ENCODE data around the gene HJURP. TPM values are rescaled to one million over a fixed set of nuclear protein-coding genes. Genes with fewer than 3 reads are reported as not detected.

Gene HJURP
- total and polyA plus RNA-seq, 2 donors, result 0.27 to 8.9 TPM

DNA sequence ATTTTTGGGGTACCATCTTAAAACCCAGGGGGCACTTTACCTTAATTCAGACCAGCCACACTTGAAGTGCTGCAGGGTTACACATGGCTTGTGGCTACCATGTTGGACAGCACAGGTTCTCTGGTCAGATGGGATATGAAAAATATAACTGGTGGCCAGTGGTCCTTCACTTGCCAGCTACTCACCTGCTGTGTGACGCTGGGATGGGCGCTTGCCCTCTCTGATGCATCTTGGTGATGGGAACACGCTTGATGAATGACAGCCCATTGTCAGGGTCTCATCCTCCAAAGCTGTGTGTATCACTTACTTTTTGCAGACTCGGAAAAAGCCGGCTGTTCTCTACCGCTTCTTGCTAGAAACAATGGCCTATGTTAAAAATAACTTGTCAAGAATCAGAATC lies 22.5 kb downstream of the HJURP start:
- DNase-seq (ENCODE audit: extremely low spot score), result no peak
- no peaks in the 10 kb centered on the region for H3K4me1 ChIP-seq (ENCODE audit: insufficient read depth)
- H3K27ac ChIP-seq (ENCODE audit: low read depth), result no peak overlapping the region
- no peak overlapping the region for H3K4me3 ChIP-seq (ENCODE audit: low read depth, low read length)
- no peaks in the 10 kb centered on the region for H3K36me3 ChIP-seq (ENCODE audit: insufficient read depth)
- WGBS, result 92% methylated on average over 6 of the region's 6 CpGs

GRCh38 chr2:233831011-233831721 lies 23.2 kb downstream of the HJURP start:
- H3K36me3 ChIP-seq (ENCODE audit: insufficient read depth), result no peaks in the 10 kb centered on the region
- no peak for DNase-seq (ENCODE audit: extremely low spot score)
- no peak overlapping the region for H3K27ac ChIP-seq (ENCODE audit: low read depth)
- 67% methylated on average over 14 of the region's 14 CpGs for WGBS
- no peak overlapping the region for H3K4me3 ChIP-seq (ENCODE audit: low read depth, low read length)
- no peaks in the 10 kb centered on the region for H3K4me1 ChIP-seq (ENCODE audit: insufficient read depth)

DNA sequence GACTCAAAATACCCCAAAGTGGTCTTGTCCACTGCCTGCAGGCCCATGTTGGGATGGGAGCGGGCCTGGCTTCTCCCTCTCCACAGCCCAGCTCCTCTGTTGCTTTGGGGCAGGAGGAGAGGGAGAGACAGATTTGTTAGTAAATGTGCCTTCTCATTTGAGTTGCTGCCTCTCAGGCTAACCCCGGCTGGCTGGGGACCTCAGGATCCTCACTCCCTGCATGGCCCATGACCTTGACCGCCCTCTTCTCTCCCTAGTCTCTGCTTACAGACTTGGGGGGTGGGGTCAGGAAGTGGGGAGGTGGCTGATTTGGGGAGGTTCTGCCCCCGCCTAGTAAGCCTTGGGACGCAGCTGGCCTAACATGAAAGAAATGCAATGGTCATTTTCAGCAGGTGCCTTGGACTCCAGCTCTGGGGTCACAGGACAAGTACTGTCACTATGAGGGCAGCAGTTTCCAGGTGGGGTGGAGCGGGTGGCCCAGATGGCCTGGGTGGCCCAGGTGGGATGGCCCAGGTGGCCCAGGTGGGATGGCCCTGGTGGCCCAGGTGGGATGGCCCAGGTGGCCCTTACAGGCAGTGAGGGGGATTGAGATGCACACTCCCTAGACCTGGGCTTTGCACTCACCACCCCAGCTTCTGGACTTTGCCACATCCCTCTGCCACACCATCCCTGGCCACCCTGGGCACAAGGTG lies 24.1 kb downstream of the HJURP start:
- Histone ChIP-seq H3K27ac (ENCODE audit: low read depth) (no peak overlapping the region), H3K4me1 (ENCODE audit: insufficient read depth) (no peaks in the 10 kb centered on the region), H3K36me3 (ENCODE audit: insufficient read depth) (no peaks in the 10 kb centered on the region), H3K4me3 (ENCODE audit: low read depth, low read length) (no peak overlapping the region)
- no peak for DNase-seq (ENCODE audit: extremely low spot score)
- WGBS, result 91% methylated on average over 6 of the region's 6 CpGs

DNA sequence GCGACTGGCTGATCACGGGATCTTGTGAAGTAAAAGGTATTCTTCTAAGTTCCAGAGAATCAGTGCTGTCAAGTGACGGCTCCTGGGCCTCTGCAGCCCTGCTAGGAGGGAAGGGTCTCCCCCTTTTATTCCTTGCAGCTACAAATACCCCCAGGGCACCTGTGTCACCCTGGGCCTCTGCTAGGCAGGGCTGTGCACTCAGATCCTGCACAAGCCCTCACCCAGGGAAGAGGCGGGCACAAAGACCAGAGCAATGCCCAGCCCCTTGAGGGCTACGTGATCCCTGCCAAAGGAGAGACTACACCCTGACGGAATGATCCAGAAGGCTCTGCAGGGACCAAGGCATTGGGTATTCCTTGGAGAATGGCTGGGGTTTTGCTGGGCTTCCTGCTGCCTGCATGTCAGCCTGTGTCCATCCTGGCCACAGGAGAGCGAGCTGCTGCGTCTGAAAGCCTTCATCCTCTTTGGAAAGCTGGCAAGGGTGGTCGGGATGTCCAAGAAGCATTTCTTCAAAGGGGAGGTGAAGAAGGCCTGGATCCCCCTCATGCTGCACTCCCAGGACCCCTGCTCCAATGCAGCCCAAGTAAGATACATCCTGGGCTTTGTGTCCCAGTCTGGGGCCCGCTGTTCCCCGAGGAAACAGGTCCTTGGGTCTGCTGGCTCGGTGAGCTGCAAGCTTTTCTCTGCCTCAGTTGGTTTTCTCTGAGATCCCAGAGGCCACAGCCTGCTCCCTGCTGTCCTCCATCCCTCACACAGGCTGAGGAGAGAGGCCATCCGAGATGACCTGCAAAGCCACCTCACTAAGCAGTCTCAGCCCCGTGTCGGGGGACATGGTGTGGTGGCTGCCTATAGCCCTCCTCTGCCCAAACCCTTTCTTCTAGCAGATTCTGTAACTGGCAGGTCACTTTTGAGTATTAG lies 24.9 kb downstream of the HJURP start:
- Histone ChIP-seq H3K4me3 (ENCODE audit: low read depth, low read length) (no peak overlapping the region), H3K27ac (ENCODE audit: low read depth) (no peak overlapping the region), H3K4me1 (ENCODE audit: insufficient read depth) (no peaks in the 10 kb centered on the region), H3K36me3 (ENCODE audit: insufficient read depth) (no peaks in the 10 kb centered on the region)
- 76% methylated on average over 15 of the region's 15 CpGs for WGBS
- no peak for DNase-seq (ENCODE audit: extremely low spot score)

DNA sequence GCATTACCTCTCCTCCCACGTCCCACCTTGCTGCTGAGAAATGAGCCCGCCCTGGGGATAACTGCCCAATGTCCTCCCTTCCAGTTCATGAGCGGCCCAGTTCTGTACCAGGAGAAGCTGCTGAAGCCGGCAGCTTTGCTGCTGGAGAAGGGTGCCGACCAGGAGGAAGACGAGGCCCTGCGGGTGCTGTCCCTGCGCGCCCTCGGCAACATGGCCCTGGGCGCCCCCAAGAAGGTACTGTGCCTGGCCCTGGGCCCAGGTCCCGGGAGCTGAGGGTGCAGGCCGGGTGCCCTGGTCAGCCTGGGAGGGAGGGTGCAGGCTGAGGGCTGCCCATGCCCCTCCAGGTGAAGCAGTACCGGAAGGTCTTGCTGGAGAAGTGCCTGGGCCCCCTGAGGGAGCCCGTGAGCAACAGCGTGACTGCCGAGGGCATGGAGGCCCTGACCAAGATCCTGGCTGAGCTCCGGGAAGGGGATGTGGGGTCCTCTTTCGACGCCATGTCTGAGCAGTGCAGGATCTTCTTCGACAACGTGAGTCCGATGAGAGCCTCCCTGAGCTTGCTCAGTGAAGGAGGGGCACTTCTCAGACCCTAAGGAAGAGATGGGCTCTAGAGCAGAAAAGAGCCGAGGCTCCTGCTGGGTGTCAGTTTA lies 25.7 kb downstream of the HJURP start:
- DNase-seq (ENCODE audit: extremely low spot score), result no peak
- no peaks in the 10 kb centered on the region for H3K36me3 ChIP-seq (ENCODE audit: insufficient read depth)
- H3K27ac ChIP-seq (ENCODE audit: low read depth), result no peak overlapping the region
- no peaks in the 10 kb centered on the region for H3K4me1 ChIP-seq (ENCODE audit: insufficient read depth)
- WGBS, result 75% methylated on average over 24 of the region's 24 CpGs
- H3K4me3 ChIP-seq (ENCODE audit: low read depth, low read length), result no peak overlapping the region

DNA sequence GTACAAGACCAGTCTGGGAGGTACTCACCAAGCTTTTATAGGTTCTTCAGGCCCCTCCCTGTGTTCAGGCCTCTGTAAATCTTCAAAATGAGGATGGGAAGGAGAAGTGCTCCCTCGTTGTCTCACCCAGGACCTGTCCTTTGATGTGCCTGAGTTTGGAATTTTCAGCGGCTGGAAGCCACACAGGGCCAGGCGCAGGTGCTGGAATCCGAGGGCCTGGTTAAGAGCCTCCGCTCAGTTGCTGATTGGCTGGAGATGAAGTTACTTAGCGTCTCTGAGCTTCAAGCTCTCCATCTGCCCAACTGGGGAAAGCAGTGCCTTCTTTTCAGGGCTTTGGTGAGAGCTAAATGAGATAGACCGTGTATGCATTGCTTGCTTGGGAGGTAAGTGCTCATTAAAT lies 30.0 kb downstream of the HJURP start:
- DNase-seq (ENCODE audit: extremely low spot score), result no peak
- WGBS, result 61% methylated on average over 7 of the region's 7 CpGs

GRCh38 chr2:233823731-233824121 lies 30.6 kb downstream of the HJURP start:
- DNase-seq (ENCODE audit: extremely low spot score), result no peak
- Histone ChIP-seq H3K36me3 (ENCODE audit: insufficient read depth) (no peaks in the 10 kb centered on the region), H3K4me1 (ENCODE audit: insufficient read depth) (no peaks in the 10 kb centered on the region), H3K4me3 (ENCODE audit: low read depth, low read length) (no peak overlapping the region), H3K27ac (ENCODE audit: low read depth) (no peak overlapping the region)
- WGBS, result 86% methylated on average over 8 of the region's 8 CpGs

More for the DNA sequence above, 30.0 kb downstream of the HJURP start:
- Histone ChIP-seq H3K27ac (ENCODE audit: low read depth) (no peak overlapping the region), H3K36me3 (ENCODE audit: insufficient read depth) (no peaks in the 10 kb centered on the region), H3K4me1 (ENCODE audit: insufficient read depth) (no peaks in the 10 kb centered on the region), H3K4me3 (ENCODE audit: low read depth, low read length) (no peak overlapping the region)

DNA sequence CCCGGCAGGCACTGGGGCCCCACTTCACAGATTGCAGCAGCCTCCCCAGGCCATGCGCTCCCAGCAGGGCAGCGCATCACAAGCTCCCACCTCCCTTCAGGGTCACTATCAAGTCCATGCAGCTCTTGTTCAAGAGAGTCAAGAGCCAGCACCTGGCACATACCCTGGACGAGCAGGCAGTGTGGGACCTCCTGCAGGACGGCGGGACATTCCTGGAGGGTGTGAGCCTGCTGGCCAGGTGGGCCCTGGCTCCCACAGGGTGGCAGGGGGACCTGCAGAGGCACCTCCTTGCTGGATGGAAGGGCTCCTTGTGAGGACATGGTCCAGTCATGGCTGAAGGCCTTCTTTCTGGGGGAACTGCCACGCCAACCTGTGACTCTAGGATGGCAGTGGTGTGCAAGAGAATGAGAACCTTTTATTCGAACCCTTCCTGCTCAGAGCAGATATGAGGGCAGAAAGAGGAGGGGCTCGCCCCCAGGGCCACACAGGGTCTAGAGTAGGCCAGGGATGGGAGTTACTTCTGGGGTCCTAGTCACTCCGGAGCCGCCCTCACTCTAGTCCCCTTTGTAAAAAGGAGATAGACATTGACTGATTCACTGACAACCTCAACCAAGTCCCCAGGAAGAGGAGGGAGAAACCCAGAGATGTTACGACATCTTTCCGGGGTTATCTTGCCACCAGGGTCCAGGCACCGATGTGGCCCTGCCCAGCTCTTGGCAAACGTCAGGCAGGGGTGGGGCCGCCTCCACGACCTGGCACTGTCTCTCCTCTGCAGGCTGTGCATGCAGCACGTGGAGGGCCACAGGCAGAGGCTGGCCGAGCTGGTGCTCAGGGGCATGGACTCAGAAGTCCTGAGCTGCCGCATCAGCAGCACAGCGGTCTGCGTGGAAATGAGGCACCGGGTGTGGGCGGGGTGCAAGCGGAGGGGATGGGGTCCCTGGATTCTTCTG lies 31.3 kb downstream of the HJURP start:
- no peak for DNase-seq (ENCODE audit: extremely low spot score)
- Histone ChIP-seq H3K4me1 (ENCODE audit: insufficient read depth) (no peaks in the 10 kb centered on the region), H3K27ac (ENCODE audit: low read depth) (no peak overlapping the region), H3K4me3 (ENCODE audit: low read depth, low read length) (no peak overlapping the region), H3K36me3 (ENCODE audit: insufficient read depth) (no peaks in the 10 kb centered on the region)
- 78% methylated on average over 25 of the region's 25 CpGs for WGBS

- Histone ChIP-seq H3K4me1 (ENCODE audit: insufficient read depth) (no peaks in the 10 kb centered on the region), H3K27ac (ENCODE audit: low read depth) (no peak overlapping the region), H3K36me3 (ENCODE audit: insufficient read depth) (no peaks in the 10 kb centered on the region), H3K4me3 (ENCODE audit: low read depth, low read length) (no peak overlapping the region)
- WGBS, result 84% methylated on average over 21 of the region's 21 CpGs
- DNase-seq (ENCODE audit: extremely low spot score), result no peak
These were observed 32.1 kb downstream of the HJURP start for GRCh38 chr2:233822101-233822771.

- no peak for DNase-seq (ENCODE audit: extremely low spot score)
- H3K4me1 ChIP-seq (ENCODE audit: insufficient read depth), result no peaks in the 10 kb centered on the region
- 92% methylated on average over 8 of the region's 8 CpGs for WGBS
- H3K27ac ChIP-seq (ENCODE audit: low read depth), result no peak overlapping the region
- no peaks in the 10 kb centered on the region for H3K36me3 ChIP-seq (ENCODE audit: insufficient read depth)
- H3K4me3 ChIP-seq (ENCODE audit: low read depth, low read length), result no peak overlapping the region
These were observed 32.6 kb downstream of the HJURP start for GRCh38 chr2:233821709-233822100.

DNA sequence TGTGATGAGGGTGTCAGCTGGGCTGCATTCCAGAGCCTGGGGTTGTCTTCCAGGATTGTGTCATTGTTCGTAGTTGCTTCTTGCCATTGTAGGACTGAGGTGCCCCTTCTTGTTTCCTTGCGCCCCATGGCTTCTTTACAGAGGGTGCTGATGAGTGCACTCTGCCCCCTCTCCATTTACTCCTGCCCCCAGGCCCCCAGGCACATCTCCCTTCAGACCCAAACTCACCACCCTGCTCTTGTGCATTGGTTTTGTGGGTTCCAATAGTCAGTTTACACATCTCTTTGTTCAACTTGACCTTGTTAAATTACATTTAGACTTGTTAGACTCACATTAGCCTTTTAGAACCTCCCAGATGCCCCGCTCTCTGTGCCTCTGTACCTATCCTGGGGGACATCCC lies 33.1 kb downstream of the HJURP start:
- no peak for DNase-seq (ENCODE audit: extremely low spot score)
- H3K4me3 ChIP-seq (ENCODE audit: low read depth, low read length), result no peak overlapping the region
- no peaks in the 10 kb centered on the region for H3K36me3 ChIP-seq (ENCODE audit: insufficient read depth)
- no peak overlapping the region for H3K27ac ChIP-seq (ENCODE audit: low read depth)
- no peaks in the 10 kb centered on the region for H3K4me1 ChIP-seq (ENCODE audit: insufficient read depth)
- 83% methylated on average over 3 of the region's 3 CpGs for WGBS

GRCh38 chr2:233820774-233821105 lies 33.6 kb downstream of the HJURP start:
- no peak overlapping the region for H3K27ac ChIP-seq (ENCODE audit: low read depth)
- WGBS, result 80% methylated on average over 6 of the region's 6 CpGs
- DNase-seq (ENCODE audit: extremely low spot score), result no peak
- no peaks in the 10 kb centered on the region for H3K36me3 ChIP-seq (ENCODE audit: insufficient read depth)
- H3K4me3 ChIP-seq (ENCODE audit: low read depth, low read length), result no peak overlapping the region
- H3K4me1 ChIP-seq (ENCODE audit: insufficient read depth), result no peaks in the 10 kb centered on the region

Measured in urinary bladder (tissue), 4 donors.